Measurements from ENCODE around the gene CHCHD3.

GRCh38 chr7:133050200-133050995 is 31.5 kb downstream of the CHCHD3 start:
- no peak for TF ChIP-seq CTCF (IDR thresholded peaks at IDR 0.05; ENCODE audit: low read depth, low read length, missing input control)
- TF ChIP-seq, protein P1, sequence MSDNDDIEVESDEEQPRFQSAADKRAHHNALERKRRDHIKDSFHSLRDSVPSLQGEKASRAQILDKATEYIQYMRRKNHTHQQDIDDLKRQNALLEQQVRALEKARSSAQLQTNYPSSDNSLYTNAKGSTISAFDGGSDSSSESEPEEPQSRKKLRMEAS (IDR thresholded peaks at IDR 0.05): no peak
- TF ChIP-seq, protein P2, sequence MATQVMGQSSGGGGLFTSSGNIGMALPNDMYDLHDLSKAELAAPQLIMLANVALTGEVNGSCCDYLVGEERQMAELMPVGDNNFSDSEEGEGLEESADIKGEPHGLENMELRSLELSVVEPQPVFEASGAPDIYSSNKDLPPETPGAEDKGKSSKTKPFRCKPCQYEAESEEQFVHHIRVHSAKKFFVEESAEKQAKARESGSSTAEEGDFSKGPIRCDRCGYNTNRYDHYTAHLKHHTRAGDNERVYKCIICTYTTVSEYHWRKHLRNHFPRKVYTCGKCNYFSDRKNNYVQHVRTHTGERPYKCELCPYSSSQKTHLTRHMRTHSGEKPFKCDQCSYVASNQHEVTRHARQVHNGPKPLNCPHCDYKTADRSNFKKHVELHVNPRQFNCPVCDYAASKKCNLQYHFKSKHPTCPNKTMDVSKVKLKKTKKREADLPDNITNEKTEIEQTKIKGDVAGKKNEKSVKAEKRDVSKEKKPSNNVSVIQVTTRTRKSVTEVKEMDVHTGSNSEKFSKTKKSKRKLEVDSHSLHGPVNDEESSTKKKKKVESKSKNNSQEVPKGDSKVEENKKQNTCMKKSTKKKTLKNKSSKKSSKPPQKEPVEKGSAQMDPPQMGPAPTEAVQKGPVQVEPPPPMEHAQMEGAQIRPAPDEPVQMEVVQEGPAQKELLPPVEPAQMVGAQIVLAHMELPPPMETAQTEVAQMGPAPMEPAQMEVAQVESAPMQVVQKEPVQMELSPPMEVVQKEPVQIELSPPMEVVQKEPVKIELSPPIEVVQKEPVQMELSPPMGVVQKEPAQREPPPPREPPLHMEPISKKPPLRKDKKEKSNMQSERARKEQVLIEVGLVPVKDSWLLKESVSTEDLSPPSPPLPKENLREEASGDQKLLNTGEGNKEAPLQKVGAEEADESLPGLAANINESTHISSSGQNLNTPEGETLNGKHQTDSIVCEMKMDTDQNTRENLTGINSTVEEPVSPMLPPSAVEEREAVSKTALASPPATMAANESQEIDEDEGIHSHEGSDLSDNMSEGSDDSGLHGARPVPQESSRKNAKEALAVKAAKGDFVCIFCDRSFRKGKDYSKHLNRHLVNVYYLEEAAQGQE (IDR thresholded peaks at IDR 0.05): no peak
- TF ChIP-seq SP1 (IDR thresholded peaks at IDR 0.05): no peak
- TF ChIP-seq FOXA1 (IDR thresholded peaks at IDR 0.05): no peak
- no peak for TF ChIP-seq JUND (IDR thresholded peaks at IDR 0.05)
- no peak for TF ChIP-seq YY1 (IDR thresholded peaks at IDR 0.05)
- TF ChIP-seq RAD21 (IDR thresholded peaks at IDR 0.05): no peak
- no peak for TF ChIP-seq EGR1 (IDR thresholded peaks at IDR 0.05; ENCODE audit: low read depth in 2 of 2)
- no peak for TF ChIP-seq RXRA (IDR thresholded peaks at IDR 0.05)
- TF ChIP-seq TAF1 (conservative IDR thresholded peaks at IDR 0.05): no peak

All from liver (tissue), 3 donors.